GM12865 (cell line): Measurements from ENCODE around the gene DNAH11.
A peak's percentile ranks its signal among the peaks of the same experiment; 100 is the strongest.

Source experiments
- DNase-seq: peaks from one replicate; pipeline ENCODE4 v3.0.0; 2010; ENCODE audit warnings: low read depth
- H3K4me3 ChIP-seq: 2 replicates; pipeline ENCODE4 v1.5.1; 2011; ENCODE audit warnings: mild to moderate bottlenecking, low read depth, low read length, control low read depth
- CTCF ChIP-seq: IDR thresholded peaks from 2 replicates; pipeline ENCODE4 v1.5.1; 2011; ENCODE audit warnings: low read length, control low read depth, low read depth, inconsistent platforms; ENCODE audit not compliant: insufficient read depth; ENCODE audit errors: missing control alignments

DNAH11 gene

GRCh38 chr7:21579341-21580072 is 36.7 kb downstream of the DNAH11 start:
- no peak for TF ChIP-seq CTCF
- no peak overlapping the region for H3K4me3 ChIP-seq
- no peak for DNase-seq

- DNase-seq: peak; percentile 51
Observed at GRCh38 chr7:21580073-21580521, 37.3 kb downstream of the DNAH11 start.

GRCh38 chr7:21585070-21585724 is 42.4 kb downstream of the DNAH11 start:
- TF ChIP-seq CTCF: no peak
- H3K4me3 ChIP-seq: no peak overlapping the region
- DNase-seq: no peak

More at GRCh38 chr7:21580073-21580521, 37.3 kb downstream of the DNAH11 start:
- H3K4me3 ChIP-seq: no peak overlapping the region
- no peak for TF ChIP-seq CTCF

- TF ChIP-seq CTCF: no peak
- DNase-seq: peak; percentile 4
- H3K4me3 ChIP-seq: no peak overlapping the region
Observed at GRCh38 chr7:21587139-21587784, 44.4 kb downstream of the DNAH11 start.

GRCh38 chr7:21596801-21597200 is 54.0 kb downstream of the DNAH11 start:
- TF ChIP-seq CTCF: no peak
- no peak for DNase-seq
- no peak overlapping the region for H3K4me3 ChIP-seq

- no peak overlapping the region for H3K4me3 ChIP-seq
- no peak for TF ChIP-seq CTCF
- no peak for DNase-seq
Observed at GRCh38 chr7:21603462-21603861, 60.6 kb downstream of the DNAH11 start.
